Left ventricle myocardium inferior (tissue), 1 donor: ENCODE data around the gene PRKCE. TPM values are rescaled to one million over a fixed set of nuclear protein-coding genes. Genes with fewer than 3 reads are reported as not detected.

Experiments
- DNase-seq: peaks from one replicate; pipeline ENCODE4 v3.0.0-alpha.2; 2020
- H3K27ac ChIP-seq: fragments of 200-600 bp; replicated peaks from 2 replicates; pipeline ENCODE4 v1.8.0; 2021
- H3K27me3 ChIP-seq: fragments of 200-600 bp; 2 replicates; pipeline ENCODE4 v1.8.0; 2021; ENCODE audit warnings: low read depth
- H3K36me3 ChIP-seq: fragments of 200-600 bp; 2 replicates; pipeline ENCODE4 v1.8.0; 2021
- H3K4me1 ChIP-seq: fragments of 200-600 bp; 2 replicates; pipeline ENCODE4 v1.8.0; 2021
- H3K4me3 ChIP-seq: fragments of 200-600 bp; 2 replicates; pipeline ENCODE4 v1.8.0; 2021; ENCODE audit warnings: mild to moderate bottlenecking, moderate library complexity
- H3K9me3 ChIP-seq: fragments of 200-600 bp; replicated peaks from 2 replicates; pipeline ENCODE4 v1.8.0; 2021
- intact Hi-C: fragments of 100-400 bp; cut with micrococcal nuclease; formaldehyde crosslinking; loops from one replicate; pipeline ENCODE4 v1.11.0; 2022
- total RNA-seq: library from RNA; stranded (reverse); fragmentation: NEBNext Ultra II Directional; extraction: Animal tissue kit (Norgen Biotek cat#: 25700); gene quantifications from one replicate; pipeline ENCODE4 v1.2.1, GENCODE V29; 2021
- TF ChIP-seq, protein P1 (sequence below): fragments of 200-600 bp; IDR thresholded peaks from 2 replicates; pipeline ENCODE4 v1.8.0; 2021; ENCODE audit warnings: antibody characterized with exemption, mild to moderate bottlenecking, borderline replicate concordance
- donor health status: DM: no; HTN: yes; CAD: no; lungs with severe emphysema.

PRKCE gene
- total RNA-seq, 1 donor from 2014 or later: 14.7 TPM

DNA sequence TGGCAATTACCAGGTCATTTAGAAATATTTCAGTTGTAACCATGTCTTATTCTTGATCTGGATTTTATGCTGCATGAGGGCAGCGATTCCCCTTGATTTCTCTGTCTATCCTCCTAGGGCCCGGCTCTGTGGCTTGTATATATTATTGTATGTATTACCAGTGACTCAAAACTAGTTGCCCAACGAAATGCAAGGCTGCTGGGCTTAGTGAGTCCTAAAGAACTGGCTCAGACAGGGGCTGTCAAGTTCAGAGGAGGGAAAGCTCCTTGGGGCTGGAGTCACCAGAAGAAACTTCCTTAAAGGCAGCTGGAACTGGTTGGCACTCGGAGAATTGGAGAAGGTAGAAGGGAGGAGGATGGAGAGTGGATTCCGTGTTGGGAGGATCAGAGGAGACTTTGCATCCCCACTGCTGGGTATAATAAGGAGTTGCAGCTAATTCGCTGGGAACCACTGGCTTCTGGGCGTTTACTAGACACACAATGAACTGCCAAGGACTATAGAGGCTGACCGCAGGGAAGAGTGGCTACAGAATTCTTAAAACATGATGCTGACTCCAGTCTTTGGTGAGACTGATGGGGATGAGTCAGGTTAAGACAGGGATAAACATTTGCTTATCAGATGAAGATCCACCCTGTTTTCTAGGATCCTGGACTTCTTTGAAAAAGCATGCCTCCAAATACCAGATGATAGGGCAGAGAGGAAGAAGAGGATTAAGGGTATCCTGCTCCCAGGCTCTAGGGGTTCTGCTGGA lies 104.3 kb downstream of the PRKCE start:
- Histone ChIP-seq H3K4me3 (no peak overlapping the region), H3K27me3 (no peaks in the 10 kb centered on the region), H3K4me1 (peaks cover 37% of the 10 kb centered on the region), H3K9me3 (no peaks in the 10 kb centered on the region), H3K27ac (no peak overlapping the region), H3K36me3 (no peaks in the 10 kb centered on the region)
- intact Hi-C loops: no loop called here
- TF ChIP-seq, protein P1, sequence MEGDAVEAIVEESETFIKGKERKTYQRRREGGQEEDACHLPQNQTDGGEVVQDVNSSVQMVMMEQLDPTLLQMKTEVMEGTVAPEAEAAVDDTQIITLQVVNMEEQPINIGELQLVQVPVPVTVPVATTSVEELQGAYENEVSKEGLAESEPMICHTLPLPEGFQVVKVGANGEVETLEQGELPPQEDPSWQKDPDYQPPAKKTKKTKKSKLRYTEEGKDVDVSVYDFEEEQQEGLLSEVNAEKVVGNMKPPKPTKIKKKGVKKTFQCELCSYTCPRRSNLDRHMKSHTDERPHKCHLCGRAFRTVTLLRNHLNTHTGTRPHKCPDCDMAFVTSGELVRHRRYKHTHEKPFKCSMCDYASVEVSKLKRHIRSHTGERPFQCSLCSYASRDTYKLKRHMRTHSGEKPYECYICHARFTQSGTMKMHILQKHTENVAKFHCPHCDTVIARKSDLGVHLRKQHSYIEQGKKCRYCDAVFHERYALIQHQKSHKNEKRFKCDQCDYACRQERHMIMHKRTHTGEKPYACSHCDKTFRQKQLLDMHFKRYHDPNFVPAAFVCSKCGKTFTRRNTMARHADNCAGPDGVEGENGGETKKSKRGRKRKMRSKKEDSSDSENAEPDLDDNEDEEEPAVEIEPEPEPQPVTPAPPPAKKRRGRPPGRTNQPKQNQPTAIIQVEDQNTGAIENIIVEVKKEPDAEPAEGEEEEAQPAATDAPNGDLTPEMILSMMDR: no peak
- no peak for DNase-seq

DNA sequence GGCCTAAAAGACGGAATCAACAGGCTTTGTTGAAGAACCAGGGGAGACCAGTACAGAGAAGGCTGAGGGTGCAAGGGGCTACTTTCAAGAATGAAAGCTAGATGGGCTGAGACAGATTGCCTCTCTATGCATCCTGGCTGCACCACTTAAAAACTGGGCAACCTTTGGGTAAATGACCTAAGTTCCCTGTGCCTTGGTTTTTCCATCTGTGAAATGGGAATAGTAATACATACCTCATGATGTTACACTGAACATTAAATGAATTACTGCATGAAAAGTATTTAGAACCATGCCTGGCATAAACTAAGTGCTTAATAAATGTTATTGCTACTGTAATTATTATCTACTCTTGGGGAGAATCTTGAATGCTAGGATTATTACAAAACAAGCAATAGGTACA lies 106.5 kb downstream of the PRKCE start:
- H3K4me3 ChIP-seq: no peak overlapping the region

DNA sequence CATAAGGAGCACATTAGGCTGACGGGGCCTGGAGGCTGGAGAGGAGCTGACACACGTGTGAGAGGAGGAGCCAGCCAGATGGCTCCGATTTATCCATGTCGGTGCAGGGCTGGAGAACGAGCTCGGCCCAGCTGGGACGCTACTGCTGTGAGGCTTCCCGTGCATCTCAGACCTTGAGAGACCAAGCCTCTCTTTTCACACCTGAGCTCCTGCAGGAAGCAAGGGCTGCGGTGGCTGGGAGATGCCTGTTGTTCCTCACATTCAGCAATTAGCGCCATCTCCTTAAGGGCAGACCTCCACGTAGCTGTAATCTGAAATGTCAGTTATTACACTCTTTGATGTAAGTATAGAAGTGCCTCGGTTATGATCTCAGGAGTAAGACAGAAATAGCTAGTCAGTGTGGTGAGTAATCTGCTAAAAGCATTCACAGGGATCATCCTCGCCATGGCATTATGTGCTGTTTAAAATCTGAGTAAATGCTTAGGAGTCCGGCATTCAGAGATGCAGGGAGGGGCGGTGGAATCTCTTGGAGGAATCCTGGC lies 107.9 kb downstream of the PRKCE start:
- H3K36me3 ChIP-seq: no peaks in the 10 kb centered on the region
- H3K4me3 ChIP-seq: peak overlapping the region; percentile 28
- peak overlapping the region; percentile 4 for H3K27ac ChIP-seq
- no peaks in the 10 kb centered on the region for H3K27me3 ChIP-seq
- H3K4me1 ChIP-seq: peaks cover 28% of the 10 kb centered on the region
- TF ChIP-seq, protein P1: no peak
- no peaks in the 10 kb centered on the region for H3K9me3 ChIP-seq
- no peak for DNase-seq
- intact Hi-C loops: no loop called here

More for the DNA sequence above, 106.5 kb downstream of the PRKCE start:
- Histone ChIP-seq H3K27ac (no peak overlapping the region), H3K9me3 (no peaks in the 10 kb centered on the region), H3K27me3 (no peaks in the 10 kb centered on the region), H3K36me3 (no peaks in the 10 kb centered on the region), H3K4me1 (peaks cover 34% of the 10 kb centered on the region)
- DNase-seq: no peak
- intact Hi-C loops: no loop called here
- TF ChIP-seq, protein P1: no peak

DNA sequence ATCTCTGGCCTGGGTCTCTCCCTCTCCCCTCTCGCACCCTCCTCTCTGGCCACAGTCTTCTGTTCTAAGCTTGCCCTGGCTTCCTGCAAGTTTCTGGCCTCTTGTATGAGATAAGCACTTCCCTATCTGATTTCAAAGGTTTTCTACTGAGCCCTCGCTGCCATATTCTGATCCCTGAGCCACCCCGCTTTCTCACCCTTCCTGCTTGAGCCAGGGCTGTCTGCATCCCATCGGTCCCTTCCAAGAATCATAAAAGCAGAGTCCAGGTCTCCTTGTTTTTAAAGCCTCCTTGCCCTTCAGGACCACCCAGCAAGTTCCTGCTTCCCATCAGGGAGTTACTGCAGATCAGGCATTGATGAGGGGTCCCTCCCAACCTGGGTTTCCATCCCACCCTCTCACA lies 110.2 kb downstream of the PRKCE start:
- Histone ChIP-seq H3K4me1 (peaks cover 41% of the 10 kb centered on the region), H3K27ac (no peak overlapping the region), H3K27me3 (no peaks in the 10 kb centered on the region), H3K9me3 (no peaks in the 10 kb centered on the region), H3K4me3 (no peak overlapping the region), H3K36me3 (no peaks in the 10 kb centered on the region)
- TF ChIP-seq, protein P1: no peak
- no peak for DNase-seq
- intact Hi-C loops: no loop called here

DNA sequence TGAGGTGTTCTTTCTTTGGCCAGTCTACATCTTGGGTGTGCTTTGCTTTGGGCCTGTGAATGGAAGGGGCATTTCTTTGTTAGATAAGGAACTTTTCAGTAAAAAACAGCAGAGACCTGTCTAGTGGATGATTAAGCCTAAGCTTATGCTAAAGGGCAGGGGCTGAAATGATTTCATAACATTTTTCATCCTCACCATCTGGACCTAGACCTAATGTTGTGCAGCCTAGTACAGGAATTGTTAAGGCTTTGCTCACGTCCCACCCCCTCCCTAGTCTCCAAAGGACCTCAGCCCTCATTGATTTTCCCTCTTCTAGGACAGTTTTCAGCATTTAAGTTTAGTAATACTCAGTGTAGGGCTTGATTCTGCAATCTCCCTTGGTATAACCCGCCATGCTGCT lies 111.8 kb downstream of the PRKCE start:
- H3K4me3 ChIP-seq: no peak overlapping the region
- no peaks in the 10 kb centered on the region for H3K36me3 ChIP-seq
- intact Hi-C loops: no loop called here
- TF ChIP-seq, protein P1: no peak
- no peak for DNase-seq
- H3K4me1 ChIP-seq: peaks cover 56% of the 10 kb centered on the region
- no peak overlapping the region for H3K27ac ChIP-seq
- H3K27me3 ChIP-seq: no peaks in the 10 kb centered on the region
- no peaks in the 10 kb centered on the region for H3K9me3 ChIP-seq
